ENCODE results near the gene GAR1. TPM values are rescaled to one million over a fixed set of nuclear protein-coding genes. Genes with fewer than 3 reads are reported as not detected.
A peak's percentile ranks its signal among the peaks of the same experiment; 100 is the strongest.

Gene GAR1
- total RNA-seq, 2 donors from 2014 or later = 4.9 to 8.7 TPM

GRCh38 chr4:109820563-109820962 lies 5.0 kb downstream of the GAR1 start:
- Histone ChIP-seq H3K9me3 (no peaks in the 10 kb centered on the region), H3K36me3 (no peaks in the 10 kb centered on the region), H3K4me1 (ENCODE audit: control insufficient read depth in 1 of 2, low read depth in 2 of 2) (peaks cover 11% of the 10 kb centered on the region in 2 donors), H3K27ac (no peak overlapping the region), H3K27me3 (replicated peaks; ENCODE audit: insufficient read depth) (no peaks in the 10 kb centered on the region), H3K4me3 (no peak overlapping the region)
- no peak for TF ChIP-seq CTCF (IDR thresholded peaks at IDR 0.05)
- ATAC-seq (ENCODE audit: insufficient number of reproducible peaks, low FRiP score, low read depth) = no peak
- DNase-seq (ENCODE audit: low spot score) = no peak

DNA sequence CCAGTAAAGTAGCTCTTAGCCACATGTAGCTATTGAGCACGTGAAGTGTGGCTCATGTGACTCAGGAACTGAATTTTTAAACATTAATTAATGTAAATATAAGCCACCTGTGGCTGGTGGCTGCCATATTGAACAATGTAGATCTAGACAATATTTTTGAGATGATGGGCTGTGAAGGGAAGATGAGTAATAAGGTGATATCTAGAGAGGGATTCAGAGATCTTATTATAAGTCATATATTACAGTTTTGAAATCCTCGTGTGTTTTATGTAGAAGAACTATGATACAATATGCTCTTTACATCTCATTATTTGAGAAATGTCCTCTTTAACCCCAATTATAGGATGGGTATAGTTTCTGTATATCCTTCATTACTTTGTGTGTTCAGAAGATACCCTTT lies 5.6 kb downstream of the GAR1 start:
- Histone ChIP-seq H3K27me3 (replicated peaks; ENCODE audit: insufficient read depth) (no peaks in the 10 kb centered on the region), H3K36me3 (no peaks in the 10 kb centered on the region), H3K4me3 (no peak overlapping the region), H3K4me1 (ENCODE audit: control insufficient read depth in 1 of 2, low read depth in 2 of 2) (peaks cover 8 to 9% of the 10 kb centered on the region in 2 donors), H3K9me3 (no peaks in the 10 kb centered on the region), H3K27ac (no peak overlapping the region)
- ATAC-seq (ENCODE audit: insufficient number of reproducible peaks, low FRiP score, low read depth) (no peak), DNase-seq (ENCODE audit: low spot score) (no peak)
- TF ChIP-seq CTCF (IDR thresholded peaks at IDR 0.05) = no peak

DNA sequence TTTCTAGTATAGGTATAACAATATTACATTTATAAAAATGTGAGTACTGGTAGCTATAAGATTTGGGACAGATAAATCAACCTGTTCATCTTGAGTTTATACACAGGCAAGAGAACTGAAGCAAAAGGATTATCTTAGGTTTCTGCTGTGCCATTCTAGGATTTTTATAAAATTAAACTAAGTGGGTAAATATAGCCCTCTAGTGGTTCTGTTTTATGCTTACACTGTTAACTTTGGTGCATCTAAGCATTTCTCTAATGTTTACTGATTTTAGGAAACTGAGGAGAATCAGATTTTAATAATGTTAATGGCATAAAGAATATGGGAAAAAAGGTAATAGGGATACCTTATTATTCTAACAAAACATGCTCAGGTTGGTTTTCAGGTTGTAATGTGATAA lies 11.2 kb downstream of the GAR1 start:
- Histone ChIP-seq H3K4me1 (ENCODE audit: control insufficient read depth in 1 of 2, low read depth in 2 of 2) (no peaks in the 10 kb centered on the region), H3K36me3 (no peaks in the 10 kb centered on the region), H3K4me3 (no peak overlapping the region), H3K27me3 (replicated peaks; ENCODE audit: insufficient read depth) (no peaks in the 10 kb centered on the region), H3K9me3 (no peaks in the 10 kb centered on the region), H3K27ac (no peak overlapping the region)
- ATAC-seq (ENCODE audit: insufficient number of reproducible peaks, low FRiP score, low read depth) = no peak
- DNase-seq (ENCODE audit: low spot score) = no peak
- peak; percentile 51 for TF ChIP-seq CTCF (IDR thresholded peaks at IDR 0.05)

- Histone ChIP-seq H3K36me3 (no peaks in the 10 kb centered on the region), H3K9me3 (no peaks in the 10 kb centered on the region), H3K4me3 (no peak within 1 kb of the TSS), H3K27ac (no peak within 1 kb of the TSS), H3K27me3 (replicated peaks; ENCODE audit: insufficient read depth) (no peaks in the 10 kb centered on the region), H3K4me1 (ENCODE audit: control insufficient read depth in 1 of 2, low read depth in 2 of 2) (no peaks in the 10 kb centered on the region)
- ATAC-seq (ENCODE audit: insufficient number of reproducible peaks, low FRiP score, low read depth) = no peak
- no peak for DNase-seq (ENCODE audit: low spot score)
- TF ChIP-seq CTCF (IDR thresholded peaks at IDR 0.05) = no peak
Observed at GRCh38 chr4:109827672-109828071, 12.1 kb downstream of the GAR1 start, which contains the start of gene RRH. Gene RRH (plus strand): TSS chr4:109827972. CDS start chr4:109828028, 56 bp downstream.

DNA sequence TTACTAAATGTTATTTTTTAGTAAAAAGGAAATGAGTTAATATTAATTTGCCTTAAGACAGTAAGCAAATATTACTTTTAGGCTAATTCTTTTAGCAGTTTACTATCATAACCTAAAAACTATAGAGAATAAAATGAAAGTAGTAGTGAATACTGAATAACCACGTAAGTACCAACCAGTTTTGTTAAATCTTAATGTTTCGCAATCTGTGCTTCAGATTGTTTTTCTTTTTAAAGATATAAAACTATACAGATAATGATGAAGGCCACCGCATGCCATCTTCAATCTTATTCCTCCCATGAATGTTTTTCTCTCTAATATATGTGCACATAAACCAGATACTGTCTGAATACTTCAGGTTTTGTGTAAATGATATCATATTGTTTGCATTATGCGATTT lies 18.2 kb downstream of the GAR1 start:
- Histone ChIP-seq H3K36me3 (no peaks in the 10 kb centered on the region), H3K27ac (no peak overlapping the region), H3K9me3 (no peaks in the 10 kb centered on the region), H3K27me3 (replicated peaks; ENCODE audit: insufficient read depth) (no peaks in the 10 kb centered on the region), H3K4me1 (ENCODE audit: control insufficient read depth in 1 of 2, low read depth in 2 of 2) (no peaks in the 10 kb centered on the region), H3K4me3 (no peak overlapping the region)
- ATAC-seq (ENCODE audit: insufficient number of reproducible peaks, low FRiP score, low read depth) (no peak), DNase-seq (ENCODE audit: low spot score) (no peak)
- TF ChIP-seq CTCF (IDR thresholded peaks at IDR 0.05) = no peak

All from thoracic aorta (tissue), 2 donors.